HG03066 (cell line): Measurements from ENCODE around the gene ERBB4.

Source experiments
- ATAC-seq: cut with Tn5 transposase; IDR thresholded peaks from one replicate; pipeline ENCODE4 v1.9.1; 2021; ENCODE audit warnings: low read depth; ENCODE audit not compliant: unreplicated experiment

ERBB4 gene

GRCh38 chr2:212441141-212441540, 97.5 kb downstream of the ERBB4 start:
- no peak for ATAC-seq

DNA sequence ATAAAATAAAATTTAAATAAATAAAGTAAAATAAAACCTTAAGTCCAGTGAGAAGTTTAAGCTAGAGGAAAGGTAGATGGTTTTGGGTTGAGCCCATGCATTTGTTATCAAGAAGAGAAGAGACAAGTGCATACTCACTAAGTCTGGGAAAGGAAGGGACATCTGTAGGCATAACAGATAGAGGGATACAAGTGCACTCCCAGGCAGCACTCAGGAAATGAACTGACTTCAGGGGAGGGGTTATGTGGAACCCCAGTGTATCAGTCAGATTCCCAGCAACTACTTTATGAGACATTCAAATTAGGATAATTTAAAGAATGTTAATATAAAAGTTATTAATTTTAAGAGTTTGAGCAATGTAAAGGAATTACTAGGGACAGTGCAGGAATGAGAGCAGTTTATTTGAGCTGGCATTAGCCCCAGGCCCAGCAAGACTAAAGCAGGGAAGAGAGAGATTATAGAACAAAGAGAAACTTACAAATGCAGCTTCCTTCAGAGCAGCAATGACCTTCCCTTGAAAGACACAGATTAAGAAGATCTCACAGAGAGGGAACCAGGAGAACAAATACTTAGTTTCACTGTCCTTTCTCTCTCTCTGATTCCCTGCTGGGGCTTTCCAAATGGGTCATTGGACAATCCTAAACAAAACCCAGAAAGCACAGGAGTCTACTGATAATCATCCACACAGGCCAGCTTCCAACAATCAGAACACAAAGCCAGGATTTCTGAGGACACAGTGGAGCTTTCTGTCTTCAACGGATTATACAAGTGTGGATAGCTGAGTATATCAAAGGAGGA, 109.7 kb downstream of the ERBB4 start:
- no peak for ATAC-seq

GRCh38 chr2:212427638-212428037, 111.0 kb downstream of the ERBB4 start:
- no peak for ATAC-seq

DNA sequence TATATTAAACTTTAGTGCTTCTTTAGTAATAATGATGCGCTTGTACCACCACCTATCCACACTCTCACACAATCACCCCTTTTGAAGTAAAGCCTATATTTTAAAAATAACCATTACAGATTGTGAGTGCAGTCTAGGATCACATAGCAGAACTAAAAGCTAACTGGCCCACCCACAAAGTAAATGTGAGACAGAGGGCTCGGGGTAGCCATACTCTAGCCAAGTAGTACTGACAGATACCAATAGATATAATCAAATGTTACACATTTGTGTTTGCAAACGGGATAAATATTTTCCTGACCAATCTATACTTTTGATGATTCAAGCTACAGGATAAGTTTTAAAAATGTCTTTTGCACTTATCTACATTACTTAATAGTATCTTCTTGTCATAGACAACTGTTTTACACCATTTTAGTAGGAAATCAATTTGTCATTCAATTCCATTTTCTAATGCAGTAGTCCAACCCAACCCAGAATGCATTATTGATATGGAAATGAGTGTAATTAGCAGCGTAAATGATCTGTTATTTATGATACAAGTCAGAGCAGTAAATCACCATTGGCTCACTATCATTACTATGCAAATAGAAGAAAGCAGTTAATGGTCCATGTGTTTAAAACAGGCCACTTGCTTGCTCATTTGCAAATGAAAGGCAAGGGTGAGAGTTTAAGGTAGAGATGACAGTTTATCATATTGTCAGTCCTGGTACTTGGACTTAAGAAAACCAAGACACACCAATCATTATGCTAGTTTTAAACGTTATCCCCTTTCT, 111.8 kb downstream of the ERBB4 start:
- no peak for ATAC-seq

- ATAC-seq, result no peak
Observed at GRCh38 chr2:212424082-212424481, 114.5 kb downstream of the ERBB4 start.

DNA sequence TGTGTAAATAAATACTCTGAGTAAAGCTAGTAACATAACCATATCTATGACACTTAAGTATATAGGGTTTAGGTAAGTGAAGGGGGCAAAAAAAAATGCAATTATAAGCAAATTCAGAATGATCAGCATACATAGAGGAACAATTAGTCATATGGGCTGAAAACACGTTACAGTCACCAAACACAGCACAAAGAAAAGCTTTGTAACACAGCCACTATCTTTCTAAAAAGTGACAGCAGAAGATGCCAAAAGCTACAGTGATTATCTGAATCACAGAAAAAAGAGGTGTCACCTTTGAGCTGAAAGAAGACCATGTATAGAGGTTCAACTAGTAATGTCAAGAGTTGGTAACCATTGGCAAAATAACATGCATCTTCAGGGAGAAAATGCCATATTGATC, 115.5 kb downstream of the ERBB4 start:
- no peak for ATAC-seq

DNA sequence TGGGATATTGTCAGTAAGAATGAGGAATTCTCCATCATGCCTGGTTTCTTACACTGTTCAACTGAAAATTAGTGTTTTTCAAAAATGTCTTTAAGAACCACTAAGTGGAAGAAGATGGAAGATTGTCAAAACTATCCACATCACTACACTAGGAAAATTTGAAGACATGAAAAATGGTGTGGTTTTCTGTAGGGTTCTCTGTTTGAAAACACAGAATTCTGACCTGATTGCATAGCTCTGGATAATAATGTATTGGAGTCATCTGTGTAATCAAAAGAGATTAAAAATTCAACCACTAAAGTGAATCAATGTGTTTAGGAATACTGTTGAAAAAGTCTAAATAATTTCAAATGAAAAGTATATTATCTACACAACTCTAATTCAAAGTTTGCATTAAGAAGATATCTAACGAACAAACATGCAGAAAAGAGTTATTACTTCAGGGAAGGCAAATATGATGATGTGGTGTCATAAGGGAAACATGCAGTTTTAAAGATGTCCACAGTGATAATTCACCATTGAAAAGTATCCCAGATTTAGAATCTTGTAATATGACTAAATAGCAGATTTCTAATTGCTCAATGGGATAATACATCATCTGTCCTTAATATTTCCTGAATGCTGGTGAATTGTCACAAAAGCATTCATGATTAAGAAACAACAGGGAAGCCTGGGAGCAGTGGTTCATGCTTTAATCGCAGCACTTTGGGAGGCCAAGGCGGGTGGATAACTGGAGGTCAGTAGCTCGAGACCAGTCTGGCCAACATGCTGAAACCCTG, 116.9 kb downstream of the ERBB4 start:
- no peak for ATAC-seq

DNA sequence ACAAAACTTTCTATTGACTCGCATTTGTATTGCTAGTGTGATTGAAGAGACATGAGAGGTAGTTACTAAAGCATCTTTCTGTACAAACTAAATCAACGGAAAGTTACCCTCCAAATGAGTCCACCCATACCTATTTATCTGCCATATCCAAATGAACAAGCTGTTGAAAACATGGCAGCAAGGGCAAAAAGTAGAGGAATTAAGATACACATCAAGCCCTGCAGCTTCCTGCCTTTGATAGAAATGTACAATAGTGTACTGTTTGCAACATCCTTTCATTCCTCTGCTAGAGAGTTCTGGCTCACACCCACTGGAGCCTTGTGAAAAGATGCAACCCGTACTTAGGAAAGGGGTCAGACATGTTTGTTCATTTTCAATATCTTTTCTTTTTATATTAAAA, 122.5 kb downstream of the ERBB4 start:
- ATAC-seq, result no peak

DNA sequence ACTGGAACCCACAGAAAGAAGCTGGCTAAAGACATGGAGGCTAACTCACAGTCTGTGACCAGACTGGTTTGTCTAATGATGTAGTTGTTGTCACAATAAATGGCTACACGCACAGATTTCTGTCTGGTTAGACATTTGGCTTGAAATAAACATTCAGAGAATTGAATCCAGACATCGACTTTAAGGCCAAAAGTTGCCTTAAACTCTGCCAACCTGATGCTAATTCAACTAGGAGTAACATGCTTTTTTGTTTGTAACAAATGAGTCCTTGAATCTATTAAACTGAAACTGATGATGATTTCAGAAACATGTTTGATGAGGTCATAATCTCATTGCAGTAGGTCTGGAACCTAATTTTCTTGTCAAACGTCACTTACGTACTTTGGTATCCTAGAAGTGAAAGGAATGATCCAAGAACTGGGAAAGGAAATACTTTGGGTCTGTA, 123.8 kb downstream of the ERBB4 start:
- no peak for ATAC-seq

- ATAC-seq, result no peak
Observed at GRCh38 chr2:212409560-212409959, 129.0 kb downstream of the ERBB4 start.

- ATAC-seq, result no peak
Observed at GRCh38 chr2:212408524-212408923, 130.1 kb downstream of the ERBB4 start.

- no peak for ATAC-seq
Observed at GRCh38 chr2:212406716-212407115, 131.9 kb downstream of the ERBB4 start.

GRCh38 chr2:212402316-212402715, 136.3 kb downstream of the ERBB4 start:
- ATAC-seq, result no peak

- no peak for ATAC-seq
Observed at GRCh38 chr2:212398316-212398715, 140.3 kb downstream of the ERBB4 start.

DNA sequence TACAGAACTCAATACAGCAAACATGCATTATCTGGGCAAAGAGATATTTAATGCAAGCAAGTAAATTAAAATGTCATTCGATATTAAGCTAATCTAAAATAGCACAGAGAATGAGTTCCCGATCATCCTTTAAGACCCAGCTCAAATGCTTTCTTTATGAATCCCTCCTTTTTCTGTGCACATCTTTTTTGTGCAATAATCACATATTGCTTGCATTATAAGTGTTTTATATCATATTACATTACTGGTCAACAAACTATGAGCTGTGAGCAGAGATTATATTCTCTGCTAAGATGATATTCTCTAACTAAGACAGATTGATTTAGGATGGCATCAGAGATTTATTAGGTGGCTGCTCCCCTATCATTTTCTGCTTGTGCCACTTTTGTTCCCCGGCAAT, 146.1 kb downstream of the ERBB4 start:
- no peak for ATAC-seq

DNA sequence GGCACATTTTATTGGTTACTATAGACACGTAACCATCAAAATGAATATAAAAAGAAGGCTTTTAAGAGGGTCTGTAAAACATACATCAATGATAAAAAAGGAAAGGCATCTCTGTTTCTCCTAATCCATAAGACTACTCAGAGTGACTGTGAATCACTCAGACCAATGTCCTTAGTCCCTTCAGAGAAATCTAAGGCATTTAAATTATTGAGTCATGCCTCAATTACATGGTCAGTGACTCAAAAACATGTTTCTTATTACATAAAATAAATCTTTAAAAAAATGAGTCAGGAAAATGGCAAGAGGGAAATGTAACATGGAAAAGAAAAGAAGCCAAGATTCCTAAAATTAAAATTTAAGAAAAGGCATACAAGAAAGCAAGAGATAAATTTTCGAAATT, 146.6 kb downstream of the ERBB4 start:
- ATAC-seq, result no peak

DNA sequence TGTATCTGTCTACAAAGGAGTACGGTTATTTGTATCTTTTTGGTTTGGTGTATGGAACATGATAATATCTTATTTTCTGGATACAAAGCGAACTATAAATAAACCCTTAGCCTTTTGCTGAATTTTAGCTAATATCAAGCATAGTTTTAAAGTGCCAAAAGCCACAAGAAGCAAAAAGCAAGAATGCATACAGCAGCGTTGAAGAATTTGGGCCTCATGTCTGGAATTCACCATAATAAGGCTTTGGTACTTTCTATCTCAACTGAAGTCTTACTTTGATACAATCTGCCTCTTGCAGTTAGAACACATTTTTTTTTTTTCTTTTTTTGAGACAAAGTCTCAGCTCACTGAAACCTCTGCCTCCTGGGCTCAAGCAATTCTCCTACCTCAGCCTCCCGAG, 151.5 kb downstream of the ERBB4 start:
- no peak for ATAC-seq

GRCh38 chr2:212385241-212385640, 153.4 kb downstream of the ERBB4 start:
- ATAC-seq, result no peak

- no peak for ATAC-seq
Observed at GRCh38 chr2:212384027-212384426, 154.6 kb downstream of the ERBB4 start.

GRCh38 chr2:212381428-212382102, 157.0 kb downstream of the ERBB4 start:
- no peak for ATAC-seq

DNA sequence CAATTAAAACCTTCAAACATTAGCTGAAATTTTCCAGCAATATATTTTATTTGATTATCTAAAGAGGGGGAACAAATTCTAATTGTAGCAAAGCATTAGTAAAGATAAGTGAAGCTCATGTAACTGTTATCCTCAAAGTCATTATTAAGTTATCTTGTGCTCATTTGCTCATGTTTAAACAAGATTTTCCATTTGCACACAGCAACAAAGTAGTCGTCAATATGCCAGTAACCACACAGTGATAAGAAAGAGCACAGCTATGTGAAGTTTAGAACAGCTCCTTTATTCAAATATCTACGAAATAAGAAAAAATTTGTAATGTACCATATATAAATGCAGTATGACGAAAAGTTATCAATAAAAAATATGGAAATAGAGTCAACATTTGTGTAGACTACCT, 159.5 kb downstream of the ERBB4 start:
- ATAC-seq, result no peak
